Astrocyte of the hippocampus (primary cell): ENCODE measurements around the gene ACOT7.

Source experiments
- DNase-seq: peaks from one replicate; pipeline ENCODE4 v3.0.0; 2011; ENCODE audit warnings: low read depth, low spot score

ACOT7 gene

DNA sequence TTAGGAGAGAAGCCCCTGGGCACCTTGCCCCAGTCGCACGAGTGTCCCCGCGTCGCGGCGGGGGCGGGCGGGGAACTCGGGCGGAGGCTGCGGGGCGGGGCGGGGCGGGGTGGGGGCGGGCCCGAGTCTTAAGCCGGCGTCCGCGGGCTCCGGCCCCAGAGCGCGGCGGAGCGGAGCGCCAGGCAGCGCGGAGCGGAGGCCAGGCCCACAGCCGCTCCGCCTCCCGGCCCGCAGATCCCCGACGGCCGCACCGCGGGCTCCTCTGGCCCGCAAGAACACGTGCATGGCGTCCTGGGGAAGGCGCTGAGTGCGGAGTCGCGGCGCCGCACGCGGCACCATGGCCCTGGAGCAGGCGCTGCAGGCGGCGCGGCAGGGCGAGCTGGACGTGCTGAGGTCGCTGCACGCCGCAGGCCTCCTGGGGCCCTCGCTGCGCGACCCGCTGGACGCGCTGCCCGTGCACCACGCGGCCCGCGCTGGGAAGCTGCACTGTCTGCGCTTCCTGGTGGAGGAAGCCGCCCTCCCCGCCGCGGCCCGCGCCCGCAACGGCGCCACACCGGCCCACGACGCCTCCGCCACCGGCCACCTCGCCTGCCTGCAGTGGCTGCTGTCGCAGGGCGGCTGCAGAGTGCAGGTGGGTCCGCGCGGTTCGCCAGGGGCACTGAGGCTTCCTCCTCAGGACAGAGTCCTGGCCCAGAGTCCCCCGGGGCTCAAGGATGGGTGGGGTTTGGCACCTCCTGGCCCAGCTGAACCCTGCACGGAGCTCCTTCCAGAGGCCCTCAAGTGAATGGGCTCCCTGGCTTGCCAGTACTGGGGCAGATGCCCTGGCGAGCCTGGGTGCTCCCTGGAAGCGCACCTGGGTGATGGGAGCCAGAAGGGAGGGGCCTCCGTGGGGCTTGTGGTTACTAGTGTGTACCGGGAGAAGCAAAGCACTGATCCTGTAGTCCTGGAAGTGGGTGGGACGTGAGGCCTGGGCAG, 31.3 kb upstream of the ACOT7 start, which contains the start of gene ESPN:
TSS of gene ESPN (plus strand) at position 158 of the 975 bp plus-strand sequence. CDS start at position 338, 180 bp downstream.
- DNase-seq = no peak

DNA sequence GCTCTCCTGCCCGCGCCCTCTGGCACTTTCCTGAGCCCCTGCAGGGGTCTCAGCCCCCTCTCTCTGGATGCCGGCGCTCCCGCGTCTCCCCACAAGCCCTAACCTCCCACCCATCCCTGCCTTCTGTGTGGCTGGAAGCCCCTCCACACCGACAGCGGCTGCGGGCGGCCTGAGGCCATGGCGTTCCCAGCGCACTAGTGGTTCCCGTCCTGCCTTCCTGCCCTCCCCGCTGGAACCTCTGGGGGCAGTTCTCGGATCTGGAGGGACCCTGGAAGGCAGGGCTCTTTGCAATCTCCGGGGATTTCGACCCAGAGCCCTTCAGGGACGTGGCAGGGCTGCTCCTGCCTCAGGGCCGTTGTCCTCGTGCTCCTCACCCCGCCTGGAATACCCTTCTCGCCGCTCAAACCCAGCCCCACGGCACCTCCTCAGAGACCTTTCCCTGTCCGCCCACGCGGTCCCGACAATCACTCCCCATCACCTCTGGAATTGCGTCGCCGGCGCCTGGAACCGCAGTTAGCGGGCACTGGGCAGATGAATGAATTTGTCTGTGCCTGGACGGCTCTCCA, 30.5 kb upstream of the ACOT7 start:
- no peak for DNase-seq

DNA sequence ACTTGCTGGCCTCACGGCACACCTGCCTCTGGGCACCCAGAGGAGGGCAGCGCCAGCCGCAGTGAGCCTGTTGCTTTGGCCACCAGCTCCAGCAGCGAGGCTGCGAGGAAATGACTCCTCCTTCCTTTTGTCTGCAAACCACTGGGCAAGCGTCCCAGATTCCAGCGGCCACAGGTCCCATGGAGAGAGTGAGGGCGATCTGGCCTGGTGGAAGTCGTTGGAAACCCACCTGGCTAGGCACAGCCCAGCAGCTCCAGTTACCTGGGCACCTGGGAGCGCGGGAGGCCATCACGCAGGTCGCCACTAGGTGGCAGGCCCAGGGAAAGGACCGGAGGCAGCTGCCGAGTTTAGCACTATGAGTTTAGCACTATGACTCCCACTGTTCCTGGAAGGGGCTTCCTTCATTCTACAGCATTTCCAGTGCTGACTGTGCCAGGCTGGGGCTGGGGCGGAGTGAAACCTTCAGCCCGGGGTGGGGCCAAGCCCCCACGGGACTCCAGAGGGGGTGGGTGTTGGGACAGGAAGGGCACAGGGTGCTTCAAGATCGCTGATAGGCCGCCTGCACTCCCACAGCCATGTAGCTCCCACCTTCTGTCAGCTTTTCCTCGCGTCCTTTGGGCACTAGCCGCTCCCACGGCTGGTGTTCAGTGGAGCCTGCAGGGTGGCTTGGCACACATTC, 29.9 kb upstream of the ACOT7 start:
- peak; percentile 89 for DNase-seq

DNA sequence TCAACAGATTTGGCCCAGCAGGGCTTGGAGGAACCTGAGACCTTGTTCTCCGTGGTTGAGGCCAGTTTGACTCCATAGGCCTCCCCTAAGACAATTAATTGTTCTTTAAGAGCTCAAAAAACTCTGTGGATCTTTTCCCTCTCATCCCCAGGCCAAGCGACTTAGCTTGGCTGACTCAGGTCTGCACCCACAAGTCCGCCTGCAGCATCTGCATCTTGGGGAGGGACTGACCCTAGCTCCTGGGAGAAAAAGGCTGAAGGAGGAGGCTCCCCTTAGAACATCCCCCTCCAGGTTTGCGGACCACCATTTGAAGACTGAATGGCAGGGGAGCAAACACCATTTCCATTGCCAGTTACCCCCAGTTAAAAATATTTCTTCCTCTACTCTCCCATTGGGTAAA, 27.7 kb upstream of the ACOT7 start:
- no peak for DNase-seq

DNA sequence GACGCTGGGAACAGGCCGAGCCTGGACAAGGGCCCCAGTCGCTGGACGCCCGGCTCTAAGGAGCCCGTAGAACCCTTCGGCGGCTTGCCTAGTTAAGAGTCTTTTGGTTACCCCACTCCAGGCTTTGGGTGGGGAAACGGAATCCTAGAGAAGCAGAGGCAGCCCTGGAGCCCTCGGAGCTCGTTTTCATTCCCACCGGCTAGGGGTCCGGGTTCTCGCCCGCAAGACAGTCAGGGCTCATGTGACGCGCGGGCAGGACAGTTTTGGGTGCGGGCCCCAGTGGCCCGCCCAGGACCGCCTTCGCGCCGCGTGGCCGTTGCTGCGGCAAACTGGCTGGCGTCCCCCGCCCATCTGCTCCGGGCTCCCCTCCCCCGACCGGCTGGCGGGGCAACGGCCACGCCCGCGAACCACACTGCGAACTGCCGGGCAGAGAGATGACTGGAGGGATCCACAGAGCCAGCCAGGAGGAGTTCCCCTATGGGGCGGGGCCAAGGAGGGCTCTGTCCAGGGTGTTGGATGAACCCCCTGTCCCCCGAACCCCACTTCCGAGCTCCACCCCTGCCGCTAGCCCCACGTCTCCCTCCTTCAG, 27.0 kb upstream of the ACOT7 start:
- DNase-seq = peak; percentile 23

DNA sequence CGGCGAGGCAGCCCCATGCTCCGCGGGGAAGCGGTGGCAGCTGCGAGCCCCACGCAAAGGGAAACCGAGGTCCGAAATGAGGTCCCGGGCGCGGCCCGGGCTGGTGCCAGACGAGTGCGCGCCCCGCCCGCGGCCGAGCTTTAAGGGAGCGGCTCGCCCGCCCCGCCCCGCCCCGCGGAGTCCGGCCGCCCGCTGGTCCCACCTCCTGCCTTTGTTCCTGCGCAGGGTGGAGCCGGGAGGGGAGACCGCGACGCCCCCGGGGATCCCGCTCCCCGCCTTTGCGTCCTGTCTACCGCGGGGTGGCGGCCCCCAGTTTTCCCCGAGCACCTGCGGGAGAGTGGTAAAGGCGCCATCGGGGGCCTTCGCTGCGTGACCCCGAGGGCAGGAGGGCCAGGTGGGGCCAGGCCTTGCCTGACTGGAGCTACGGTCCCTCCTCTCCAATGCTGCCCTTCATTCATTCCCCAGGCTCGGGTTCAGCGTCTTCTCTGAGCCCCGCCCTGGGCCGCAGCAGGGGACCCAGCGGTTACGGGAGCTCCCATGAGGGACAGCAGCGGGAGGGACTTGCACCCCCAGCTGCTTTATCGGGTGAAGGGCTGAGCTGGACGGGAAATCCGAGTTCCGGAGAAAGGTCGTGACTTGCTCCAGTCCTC, 26.4 kb upstream of the ACOT7 start, which contains the start of gene HES2:
TSS of gene HES2 (minus strand) at position 116 of the 650 bp plus-strand sequence. CDS start at position 17, 99 bp downstream.
- DNase-seq = peak; percentile 43

DNA sequence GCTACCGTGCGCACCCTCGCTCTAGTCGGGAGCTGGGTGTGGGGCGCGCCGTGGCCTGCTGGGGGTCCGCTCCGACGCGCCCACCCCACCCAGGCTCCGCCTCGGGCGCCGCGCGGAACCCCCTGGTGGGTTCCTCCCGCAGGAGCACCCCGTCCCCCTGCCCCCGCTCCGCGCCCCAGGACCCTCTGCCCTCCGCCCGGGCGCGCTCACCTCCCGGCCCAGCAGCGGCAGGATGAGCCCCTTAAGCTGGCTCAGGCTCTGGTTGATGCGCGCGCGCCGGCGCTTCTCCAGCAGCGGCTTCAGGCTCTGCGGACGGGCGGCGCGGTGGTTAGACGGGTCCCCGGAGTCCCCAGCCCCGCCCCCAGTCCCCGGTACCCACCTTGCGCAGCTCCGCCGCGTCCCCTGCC, 25.8 kb upstream of the ACOT7 start:
- DNase-seq = no peak

DNA sequence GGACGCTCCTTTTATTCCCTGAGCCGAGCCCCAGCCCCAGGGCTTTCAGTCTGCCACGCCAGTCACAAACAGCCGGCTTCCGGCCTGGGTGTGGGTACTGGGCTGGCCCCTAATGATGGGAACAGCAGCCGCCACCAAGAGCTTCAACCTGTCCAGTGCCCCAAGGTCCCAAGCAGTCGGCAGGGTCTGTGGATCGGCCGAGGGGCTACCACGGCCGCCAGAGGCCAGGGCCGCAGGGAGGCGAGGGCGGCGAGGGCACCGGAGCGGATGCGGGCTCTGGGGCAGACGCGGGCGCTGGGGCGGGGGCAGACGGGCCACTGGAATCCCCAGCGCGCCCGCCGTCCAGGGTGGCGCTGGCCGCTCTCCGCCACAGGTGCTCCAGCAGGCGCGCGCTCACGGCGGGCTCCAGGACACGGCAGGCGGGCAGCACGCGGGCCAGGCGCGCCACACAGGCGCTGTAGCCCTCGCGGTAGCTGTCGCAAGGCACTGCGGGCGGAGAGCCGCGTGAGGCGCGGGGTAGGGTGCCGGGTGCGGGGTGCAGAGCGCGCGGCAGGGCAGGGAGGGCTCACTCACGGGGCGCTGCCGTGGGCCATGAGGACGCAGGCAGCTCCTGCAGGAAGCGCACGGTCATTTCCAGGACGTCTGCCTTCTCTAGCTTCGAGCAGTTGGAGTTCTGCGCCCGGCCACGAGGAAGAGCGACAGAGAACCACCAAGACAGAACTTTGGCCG, 25.3 kb upstream of the ACOT7 start:
- peak; percentile 20 for DNase-seq

DNA sequence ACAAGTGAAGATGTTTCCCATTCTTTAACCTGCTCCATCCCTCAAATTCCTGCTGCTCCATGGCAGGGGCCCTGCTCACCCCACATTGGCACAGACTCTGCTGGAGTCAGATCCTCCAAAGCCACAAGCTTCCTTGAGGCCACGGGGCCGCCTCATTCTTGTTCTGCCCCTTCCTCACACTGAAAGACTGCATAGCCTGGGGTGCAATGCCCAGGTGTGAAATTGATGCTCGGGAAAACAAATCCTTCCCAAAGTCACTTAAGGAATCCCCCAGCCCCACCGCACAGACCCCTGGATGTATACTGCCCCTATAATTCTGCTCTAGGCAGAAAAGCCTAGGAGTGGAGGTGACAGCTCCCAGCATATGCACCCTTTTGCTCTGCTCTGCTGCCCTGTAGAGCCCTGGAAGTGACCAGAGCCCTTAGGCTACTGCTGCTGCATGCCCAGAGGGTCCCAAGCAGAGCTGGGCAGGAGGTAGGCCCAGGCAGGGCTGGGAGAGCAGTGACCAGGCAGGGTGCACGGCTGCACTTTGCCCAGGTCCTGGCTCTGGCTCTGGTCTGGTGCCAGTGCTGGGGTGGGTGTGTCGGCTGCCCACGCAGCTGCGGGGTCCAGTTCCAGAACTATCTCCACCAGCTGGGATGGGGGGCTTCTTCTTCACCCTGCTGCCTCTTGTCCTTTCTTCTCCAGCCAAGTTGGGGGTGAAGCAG, 24.5 kb upstream of the ACOT7 start:
- DNase-seq = no peak

DNA sequence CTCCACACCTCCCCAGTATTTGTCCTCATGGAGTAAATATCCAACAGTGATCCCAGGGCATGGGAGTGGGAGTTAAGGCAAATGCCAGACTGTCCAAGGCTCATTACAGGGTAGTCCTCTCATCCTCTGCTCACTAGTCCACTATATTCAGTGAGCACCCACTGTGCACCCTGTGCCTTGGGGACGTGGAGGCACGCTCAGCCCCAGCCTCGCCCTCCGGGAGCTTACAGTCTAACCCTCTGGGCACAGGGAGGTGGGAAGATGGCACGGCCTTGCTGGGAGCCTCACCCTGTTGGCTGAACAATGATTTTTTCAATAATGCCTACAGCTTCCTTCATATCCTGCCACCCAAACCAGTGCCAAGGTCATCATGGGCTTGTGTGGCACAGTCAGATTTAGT, 23.3 kb upstream of the ACOT7 start:
- DNase-seq = no peak

DNA sequence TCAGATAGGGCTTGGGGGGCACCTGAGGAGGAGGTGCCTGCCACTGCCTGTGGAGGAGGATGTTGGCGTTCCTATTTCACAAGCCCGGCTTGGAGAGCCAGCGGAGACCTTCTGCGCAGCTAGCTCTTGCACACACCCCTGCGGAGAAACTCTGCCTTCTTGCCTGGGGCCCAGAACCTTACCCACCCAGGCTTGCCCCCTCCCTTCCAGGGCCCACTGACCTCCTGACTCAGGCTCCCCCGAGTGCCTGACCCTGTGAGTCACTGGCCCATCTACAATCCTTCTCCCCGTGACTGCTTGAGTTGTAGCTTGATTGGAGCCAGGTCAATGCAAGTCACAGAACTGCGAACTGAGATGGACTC, 22.7 kb upstream of the ACOT7 start:
- DNase-seq = no peak

DNA sequence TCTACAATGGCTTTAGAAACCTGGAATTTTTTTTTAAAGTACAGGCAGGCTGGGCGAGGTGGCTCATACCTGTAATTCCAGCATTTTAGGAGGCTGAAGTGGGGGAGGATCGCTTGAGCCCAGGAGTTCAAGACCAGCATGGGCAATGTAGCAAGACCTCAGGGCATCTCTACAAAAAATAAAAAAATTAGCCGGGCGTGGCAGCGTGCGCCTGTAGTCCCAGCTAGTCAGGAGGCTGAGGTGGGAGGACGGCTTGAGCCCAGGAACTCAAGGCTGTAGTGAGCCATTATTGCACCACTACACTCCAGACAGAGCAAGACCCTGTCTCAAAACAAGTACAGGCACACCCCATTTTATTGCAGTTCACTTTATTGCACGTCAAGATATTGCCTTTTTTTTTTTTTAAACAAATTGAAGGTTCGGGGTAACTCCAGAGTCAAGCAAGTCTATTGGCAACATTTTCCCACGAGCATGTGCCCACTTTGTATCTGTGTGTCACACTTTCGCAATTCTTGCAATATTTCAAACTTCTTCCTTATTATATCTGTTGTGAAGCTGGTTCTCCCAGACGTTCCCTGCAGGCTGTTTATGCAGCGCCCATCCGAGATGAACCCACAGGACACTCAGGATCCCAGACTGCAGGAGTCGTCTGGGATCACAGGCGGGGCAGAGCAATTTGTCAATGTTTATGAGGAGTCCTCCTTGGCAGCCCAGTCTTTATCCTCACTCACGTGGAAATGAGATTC, 21.5 kb upstream of the ACOT7 start:
- no peak for DNase-seq

DNA sequence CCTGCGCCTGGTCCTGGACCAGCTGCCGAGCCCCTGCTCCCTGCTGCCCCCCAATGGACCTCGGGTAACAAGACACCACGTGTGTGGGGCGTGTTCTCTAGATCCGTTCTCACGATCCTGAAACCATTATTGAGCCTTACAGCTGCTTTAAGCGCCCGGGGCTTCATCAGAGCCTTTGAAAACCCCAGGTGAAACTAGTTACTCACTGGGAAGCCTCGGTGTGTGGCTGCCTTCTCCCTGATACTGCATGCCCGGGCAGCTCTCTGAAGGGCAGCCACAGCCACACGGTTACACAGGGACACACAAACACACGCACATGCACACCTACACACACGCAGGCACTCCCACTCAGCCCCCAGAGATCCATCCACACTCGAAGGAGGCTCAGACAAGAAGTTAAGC, 20.9 kb upstream of the ACOT7 start:
- peak; percentile 72 for DNase-seq

DNA sequence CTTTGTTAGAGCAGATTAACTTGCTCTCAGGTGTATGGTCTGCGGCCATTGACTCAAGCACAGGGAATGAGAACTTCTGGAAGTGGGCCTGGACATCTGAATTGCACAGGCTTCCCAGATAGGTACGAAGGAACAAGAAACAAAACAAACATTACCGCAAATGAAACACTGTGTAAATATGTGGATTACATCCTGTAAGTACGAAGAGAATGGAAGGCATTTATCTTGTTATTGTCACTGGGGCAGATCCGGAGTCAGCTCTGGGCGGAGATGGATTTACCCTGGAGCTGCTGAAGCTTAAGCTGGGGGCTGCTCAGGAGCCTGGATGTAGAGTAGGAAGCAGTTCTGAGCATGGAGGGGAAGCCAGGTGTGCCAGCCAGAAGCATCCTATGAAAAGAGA, 19.3 kb upstream of the ACOT7 start:
- DNase-seq = peak; percentile 41

DNA sequence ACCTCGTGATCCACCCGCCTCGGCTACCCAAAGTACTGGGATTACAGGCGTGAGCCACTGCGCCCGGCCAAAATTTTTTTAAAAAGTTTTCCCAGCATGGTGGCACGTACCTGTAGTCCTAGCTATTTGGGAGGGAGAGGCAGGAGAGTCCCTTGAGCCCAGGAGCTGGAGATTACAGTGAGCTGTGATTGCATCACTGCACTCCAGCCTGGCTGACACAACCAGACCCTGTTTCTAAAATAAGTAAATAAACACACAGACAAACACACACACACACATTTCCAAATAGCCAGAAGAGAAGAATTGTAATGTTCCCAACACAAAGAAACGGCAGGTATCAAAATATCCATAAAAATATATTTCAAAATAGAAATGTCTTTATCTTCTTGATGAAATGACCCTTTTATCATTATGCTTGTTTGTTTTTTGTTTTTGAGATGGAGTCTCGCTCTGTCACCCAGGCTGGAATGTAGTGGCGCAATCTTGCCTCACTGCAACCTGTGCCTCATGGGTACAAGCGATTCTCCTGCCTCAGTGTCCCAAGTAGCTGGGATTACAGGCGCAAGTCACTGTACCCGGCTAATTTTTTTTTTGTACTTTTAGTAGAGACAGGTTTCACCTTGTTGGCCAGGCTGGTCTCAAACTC, 16.8 kb upstream of the ACOT7 start:
- no peak for DNase-seq

DNA sequence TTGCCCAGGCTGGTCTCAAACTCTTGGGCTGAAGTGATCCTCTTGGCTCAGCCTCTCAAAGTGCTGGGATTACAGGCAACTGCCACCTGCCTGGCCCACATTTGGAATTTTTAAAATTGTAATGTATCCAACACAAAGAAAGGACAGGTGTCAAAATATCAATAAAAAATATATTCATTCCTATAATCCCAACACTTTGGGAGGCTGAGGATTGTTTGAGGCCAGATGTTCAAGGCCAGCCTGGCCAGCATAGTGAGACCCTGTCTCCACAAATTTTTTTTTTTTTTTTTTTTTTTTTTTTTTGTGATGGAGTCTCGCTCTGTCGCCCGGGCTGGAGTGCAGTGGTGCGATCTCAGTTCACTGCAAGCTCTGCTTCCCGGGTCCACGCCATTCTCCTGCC, 16.2 kb upstream of the ACOT7 start:
- DNase-seq = no peak

DNA sequence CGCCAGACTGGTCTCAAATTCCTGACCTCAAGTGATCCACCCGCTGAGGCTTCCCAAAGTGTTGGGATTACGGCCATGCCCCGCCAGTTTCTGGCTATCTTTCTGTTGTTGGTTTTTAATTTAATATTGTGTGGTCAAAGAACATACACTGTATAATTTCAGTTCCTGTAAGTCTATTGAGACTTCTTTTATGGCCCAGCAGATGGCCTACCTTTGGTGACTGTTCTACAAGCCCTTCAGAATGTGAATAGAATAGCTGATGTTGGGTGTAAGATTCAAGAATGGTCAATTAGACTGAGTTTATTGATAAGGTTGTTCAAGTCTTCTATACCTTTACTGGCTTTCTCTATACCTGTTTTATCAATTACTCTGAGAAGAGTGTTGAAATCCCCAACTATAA, 15.5 kb upstream of the ACOT7 start:
- DNase-seq = no peak

DNA sequence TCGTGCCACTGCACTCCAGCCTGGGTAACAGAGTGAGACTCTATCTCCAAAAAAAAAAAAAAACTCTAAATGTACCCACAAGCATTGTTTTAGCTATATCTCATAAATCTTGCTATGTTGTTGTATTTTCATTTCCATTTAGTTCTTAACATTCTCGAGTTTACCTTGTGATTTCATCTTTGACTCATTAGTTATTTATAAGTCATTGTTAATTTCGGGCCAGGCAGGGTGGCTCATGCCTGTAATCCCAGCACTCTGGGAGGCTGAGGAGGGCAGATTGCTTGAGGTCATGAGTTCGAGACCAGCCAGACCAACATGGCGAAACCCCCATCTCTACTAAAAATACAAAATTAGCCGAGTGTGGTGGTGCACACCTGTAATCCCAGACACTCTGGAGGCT, 14.5 kb upstream of the ACOT7 start:
- DNase-seq = no peak

DNA sequence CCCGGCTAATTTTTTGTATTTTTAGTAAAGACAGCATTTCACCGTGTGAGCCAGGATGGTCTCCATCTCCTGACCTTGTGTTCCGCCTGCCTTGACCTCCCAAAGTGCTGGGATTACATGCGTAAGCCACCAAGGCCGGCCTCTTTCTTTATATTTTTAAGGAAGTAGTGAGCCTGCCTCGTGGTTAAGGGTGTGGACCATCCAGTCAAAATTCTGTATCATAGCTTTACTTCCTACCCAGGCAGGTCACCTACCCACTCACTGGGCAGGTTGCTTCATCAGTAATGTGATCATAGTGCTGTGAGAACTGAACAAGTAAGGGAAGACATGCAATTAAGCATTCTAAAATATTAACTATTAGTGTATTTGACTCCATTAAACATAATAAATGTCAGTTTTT, 8.1 kb upstream of the ACOT7 start:
- DNase-seq = no peak
